ENCODE data around the gene C8B. TPM values are rescaled to one million over a fixed set of nuclear protein-coding genes. Genes with fewer than 3 reads are reported as not detected.

C8B gene
- total and polyA plus RNA-seq, 2 donors (not counting 1 experiment from before 2014, with no cell fraction given): not detected

GRCh38 chr1:56933606-56934005 lies 32.2 kb downstream of the C8B start:
- H3K4me3 Mint-ChIP-seq: no peak overlapping the region
- H3K4me3 ChIP-seq (ENCODE audit: control extremely low read depth in 1 of 5, extremely low read depth in 1 of 5, insufficient read depth in 1 of 5, low read depth in 2 of 5, low read length in 4 of 5): no peak overlapping the region
- H3K9ac ChIP-seq (ENCODE audit: low read length): no peak overlapping the region
- no peaks in the 10 kb centered on the region for H3K9me3 ChIP-seq (ENCODE audit: control extremely low read depth in 1 of 3, control insufficient read depth in 2 of 3, insufficient read depth in 1 of 3, low read length in 2 of 3)
- no peak overlapping the region for H3K27ac Mint-ChIP-seq
- no peaks in the 10 kb centered on the region for H3K4me1 ChIP-seq (ENCODE audit: control insufficient read depth in 2 of 2, insufficient read depth in 2 of 2, low read length in 2 of 2)
- DNase-seq: no peak
- no peak overlapping the region for H3K4me2 ChIP-seq (replicated peaks; ENCODE audit: low read depth, low read length, poor library complexity, severe bottlenecking)
- WGBS (ENCODE audit: insufficient coverage): no CpG with 5 or more reads among the region's 2 CpGs
- H3K9me3 Mint-ChIP-seq (ENCODE audit: insufficient read depth): peaks cover 2% of the 10 kb centered on the region
- CTCF ChIA-PET: no interaction called here
- POLR2A ChIA-PET: no interaction called here
- no peak for ATAC-seq (ENCODE audit: low read depth)
- H4K20me1 ChIP-seq (ENCODE audit: control insufficient read depth, insufficient read depth, low read length, poor library complexity, severe bottlenecking): no peaks in the 10 kb centered on the region
- H2AFZ ChIP-seq (ENCODE audit: insufficient read depth, low read depth, low read length, poor library complexity, severe bottlenecking): no peak overlapping the region
- peaks cover 16% of the 10 kb centered on the region for H3K27me3 Mint-ChIP-seq
- intact Hi-C loops (cut with micrococcal nuclease): no loop called here
- TF ChIP-seq CTCF (IDR thresholded peaks at IDR 0.05): no peak
- no peak for TF ChIP-seq EZH2 (IDR thresholded peaks at IDR 0.05; ENCODE audit: borderline replicate concordance, insufficient read depth, low read depth, low read length, poor library complexity, severe bottlenecking)
- H3K79me2 ChIP-seq (ENCODE audit: control insufficient read depth, insufficient read depth, low read length): no peaks in the 10 kb centered on the region
- no peaks in the 10 kb centered on the region for H3K27me3 ChIP-seq (replicated peaks in 1 of 4; ENCODE audit: control extremely low read depth in 1 of 4, control insufficient read depth in 3 of 4, insufficient read depth in 4 of 4, low read length in 3 of 4)
- H3K4me1 Mint-ChIP-seq: no peaks in the 10 kb centered on the region
- H3K27ac ChIP-seq (ENCODE audit: low read length in 2 of 2): no peak overlapping the region
- no peaks in the 10 kb centered on the region for H3K36me3 ChIP-seq (replicated peaks in 1 of 2; ENCODE audit: control extremely low read depth in 1 of 2, control insufficient read depth in 1 of 2, extremely low read depth in 1 of 2, insufficient read depth in 2 of 2, low read length in 1 of 2)

GRCh38 chr1:56933161-56933560 lies 32.7 kb downstream of the C8B start:
- Histone ChIP-seq H3K4me2 (replicated peaks; ENCODE audit: low read depth, low read length, poor library complexity, severe bottlenecking) (no peak overlapping the region), H3K9ac (ENCODE audit: low read length) (no peak overlapping the region), H3K9me3 (ENCODE audit: control extremely low read depth in 1 of 3, control insufficient read depth in 2 of 3, insufficient read depth in 1 of 3, low read length in 2 of 3) (no peaks in the 10 kb centered on the region), H3K36me3 (replicated peaks in 1 of 2; ENCODE audit: control extremely low read depth in 1 of 2, control insufficient read depth in 1 of 2, extremely low read depth in 1 of 2, insufficient read depth in 2 of 2, low read length in 1 of 2) (no peaks in the 10 kb centered on the region), H3K4me1 (ENCODE audit: control insufficient read depth in 2 of 2, insufficient read depth in 2 of 2, low read length in 2 of 2) (no peaks in the 10 kb centered on the region), H2AFZ (ENCODE audit: insufficient read depth, low read depth, low read length, poor library complexity, severe bottlenecking) (no peak overlapping the region), H3K27ac (ENCODE audit: low read length in 2 of 2) (no peak overlapping the region), H4K20me1 (ENCODE audit: control insufficient read depth, insufficient read depth, low read length, poor library complexity, severe bottlenecking) (no peaks in the 10 kb centered on the region), H3K79me2 (ENCODE audit: control insufficient read depth, insufficient read depth, low read length) (no peaks in the 10 kb centered on the region), H3K27me3 (replicated peaks in 1 of 4; ENCODE audit: control extremely low read depth in 1 of 4, control insufficient read depth in 3 of 4, insufficient read depth in 4 of 4, low read length in 3 of 4) (no peaks in the 10 kb centered on the region), H3K4me3 (ENCODE audit: control extremely low read depth in 1 of 5, extremely low read depth in 1 of 5, insufficient read depth in 1 of 5, low read depth in 2 of 5, low read length in 4 of 5) (no peak overlapping the region)
- intact Hi-C loops (cut with micrococcal nuclease): no loop called here
- POLR2A ChIA-PET: no interaction called here
- TF ChIP-seq CTCF (IDR thresholded peaks at IDR 0.05) (no peak), EZH2 (IDR thresholded peaks at IDR 0.05; ENCODE audit: borderline replicate concordance, insufficient read depth, low read depth, low read length, poor library complexity, severe bottlenecking) (no peak)
- WGBS (ENCODE audit: insufficient coverage): 66% methylated on average over 2 of the region's 2 CpGs
- H3K4me1 Mint-ChIP-seq: no peaks in the 10 kb centered on the region
- ATAC-seq (ENCODE audit: low read depth): no peak
- CTCF ChIA-PET: interaction anchor here (0.6 kb wide), 1 partner anchor 103 kb away, joined by 3 read pairs; no protein-coding TSS in a partner anchor
- no peak for DNase-seq
- H3K27ac Mint-ChIP-seq: no peak overlapping the region
- no peak overlapping the region for H3K4me3 Mint-ChIP-seq
- H3K27me3 Mint-ChIP-seq: peaks cover 14% of the 10 kb centered on the region
- H3K9me3 Mint-ChIP-seq (ENCODE audit: insufficient read depth): peaks cover 2% of the 10 kb centered on the region

Measured in B cell (primary cell).